Thyroid gland (tissue), 4 donors: ENCODE data around the gene REXO4. TPM values are rescaled to one million over a fixed set of nuclear protein-coding genes. Genes with fewer than 3 reads are reported as not detected.

Source experiments
- DNase-seq, 2 donors: peaks; one replicate each; pipeline ENCODE4 v3.0.0-alpha.2; 2019
- H3K27ac ChIP-seq, 3 donors: fragments of 200-600 bp; sonication (generic); 1 replicate in 2 of 3; 2 replicates in 1 of 3; pipeline ENCODE4 v1.5.1; 2016 to 2019; ENCODE audit warnings: mild to moderate bottlenecking in 1 of 3, moderate library complexity in 1 of 3
- H3K27me3 ChIP-seq: fragments of 200-600 bp; sonication (generic); one replicate; pipeline ENCODE4 v1.5.1; 2019
- H3K36me3 ChIP-seq, 2 donors: fragments of 200-600 bp; sonication (generic); one replicate each; pipeline ENCODE4 v1.5.1; 2016 to 2019
- H3K4me1 ChIP-seq, 2 donors: fragments of 200-600 bp; sonication (generic); one replicate each; pipeline ENCODE4 v1.5.1; 2017 to 2019
- H3K4me3 ChIP-seq, 3 donors: fragments of 200-600 bp; sonication (generic); replicated peaks in 1 of 3; 1 replicate in 2 of 3; 2 replicates in 1 of 3; pipeline ENCODE4 v1.5.1; 2016; ENCODE audit warnings: mild to moderate bottlenecking in 1 of 3
- H3K9me3 ChIP-seq: fragments of 200-600 bp; sonication (generic); one replicate; pipeline ENCODE4 v1.5.1; 2017
- CTCF ChIP-seq, 6 experiments: fragments of 200-600 bp in 3 of 6; fragments of 450-650 bp in 3 of 6; sonication (generic) in 3 of 6; IDR thresholded peaks; one replicate each; pipeline ENCODE4 v1.5.1; 2016 to 2019; ENCODE audit warnings: antibody characterized with exemption in 6 of 6, mild to moderate bottlenecking in 2 of 6, inconsistent platforms in 1 of 6, moderate library complexity in 1 of 6
- POLR2A ChIP-seq, 2 donors: fragments of 450-650 bp; IDR thresholded peaks; one replicate each; pipeline ENCODE4 v1.6.1; 2017; ENCODE audit warnings: antibody characterized with exemption in 2 of 2, mild to moderate bottlenecking in 2 of 2, moderate library complexity in 1 of 2
- WGBS, 2 donors: methylation state at CpG; one replicate each; pipeline ENCODE4 v1.1.5; 2017; 5-methylcytosine and 5-hydroxymethylcytosine counted together
- intact Hi-C: fragments of 100-400 bp; cut with DNase I; formaldehyde crosslinking; loops from one replicate; pipeline ENCODE4 v1.15.1; 2023
- total RNA-seq, 4 donors: library from RNA; depleted of rRNA; stranded (reverse); fragments of >200 nt; gene quantifications; one replicate each; pipeline ENCODE4 v1.2.3, GENCODE V29; 2016

The REXO4 gene
- total RNA-seq, 4 donors from 2014 or later, result 16.0 to 21.9 (median 19.0) TPM

GRCh38 chr9:133360400-133361393 lies 57.1 kb downstream of the REXO4 start:
- H3K27ac ChIP-seq, result no peak overlapping the region
- no peak overlapping the region for H3K4me3 ChIP-seq
- H3K36me3 ChIP-seq, result peaks cover 40 to 49% of the 10 kb centered on the region in 2 donors
- intact Hi-C loops, result no loop called here
- H3K4me1 ChIP-seq, result peaks cover 12 to 14% of the 10 kb centered on the region in 2 donors
- DNase-seq, result no peak
- no peaks in the 10 kb centered on the region for H3K9me3 ChIP-seq
- H3K27me3 ChIP-seq, result no peaks in the 10 kb centered on the region
- TF ChIP-seq POLR2A (IDR thresholded peaks at IDR 0.05), result no peak
- TF ChIP-seq CTCF (IDR thresholded peaks at IDR 0.05), result no peak
- 83 to 87% methylated on average over 18 to 21 of the region's 21 CpGs for WGBS, 2 donors

- Histone ChIP-seq H3K9me3 (no peaks in the 10 kb centered on the region), H3K4me3 (no peak overlapping the region), H3K36me3 (peaks cover 30 to 37% of the 10 kb centered on the region in 2 donors), H3K27me3 (no peaks in the 10 kb centered on the region), H3K27ac (no peak overlapping the region), H3K4me1 (peaks cover 17 to 22% of the 10 kb centered on the region in 2 donors)
- intact Hi-C loops, result loop anchor here (10.0 kb wide), 2 partner anchors 125 to 325 kb away; partner anchors contain the start of gene GTF3C5
- 69 to 83% methylated on average over 16 of the region's 20 CpGs for WGBS, 2 donors
- TF ChIP-seq CTCF (IDR thresholded peaks at IDR 0.05) (peak in 1 of 6 experiments; percentile 8), POLR2A (IDR thresholded peaks at IDR 0.05) (no peak)
- no peak for DNase-seq
These were observed 58.2 kb downstream of the REXO4 start for GRCh38 chr9:133359399-133360175.

- Histone ChIP-seq H3K4me1 (peaks cover 17 to 22% of the 10 kb centered on the region in 2 donors), H3K36me3 (peaks cover 19 to 20% of the 10 kb centered on the region in 2 donors), H3K27ac (no peak overlapping the region), H3K4me3 (peak overlapping the region in 1 of 3 donors; percentile 69), H3K9me3 (no peaks in the 10 kb centered on the region), H3K27me3 (no peaks in the 10 kb centered on the region)
- 85 to 87% methylated on average over 14 of the region's 14 CpGs for WGBS, 2 donors
- no peak for TF ChIP-seq CTCF (IDR thresholded peaks at IDR 0.05)
- TF ChIP-seq POLR2A (IDR thresholded peaks at IDR 0.05), result no peak
- no peak for DNase-seq
- intact Hi-C loops, result loop anchor here (10.0 kb wide), 2 partner anchors 127 to 323 kb away; partner anchors contain the start of gene GTF3C5
These were observed 60.2 kb downstream of the REXO4 start for GRCh38 chr9:133357656-133358055.

GRCh38 chr9:133356391-133357091 lies 61.3 kb downstream of the REXO4 start, which contains the start of the genes SURF1 and SURF2:
Gene SURF1, minus strand, starts transcription at chr9:133356487. Its CDS starts 34 bp downstream, at chr9:133356453.
Gene SURF2, plus strand, starts transcription at chr9:133356550. Its CDS starts 43 bp downstream, at chr9:133356593.
- TF ChIP-seq POLR2A (IDR thresholded peaks at IDR 0.05) (peak in 1 of 2 donors; percentile 63), CTCF (IDR thresholded peaks at IDR 0.05) (peak in 3 of 6 experiments; percentile 12 to 19 (median 14))
- DNase-seq, result peak; percentile 90 to 92
- Histone ChIP-seq H3K27ac (peak within 1 kb of the TSS in 2 of 3 donors; percentile 38 to 63), H3K27me3 (no peaks in the 10 kb centered on the region), H3K36me3 (peaks cover 16 to 21% of the 10 kb centered on the region in 2 donors), H3K4me3 (peak within 1 kb of the TSS; percentile 69 to 82 (median 74)), H3K4me1 (peaks cover 17 to 22% of the 10 kb centered on the region in 2 donors), H3K9me3 (no peaks in the 10 kb centered on the region)
- intact Hi-C loops, result loop anchor here (10.0 kb wide), 2 partner anchors 128 to 322 kb away; partner anchors contain the start of gene GTF3C5
- 0 to 2% methylated on average over 19 to 40 of the region's 78 CpGs for WGBS, 2 donors

Other genes with a start within 250 kb of the REXO4 start
- not detected for gene OBP2B, start 208.8 kb downstream of the REXO4 start, total RNA-seq
- 10 to 100 TPM; 15.7 to 32.6 (median 24.9) TPM for gene ABO, start 142.8 kb downstream of the REXO4 start, total RNA-seq
- 10 to 100 TPM; 18.4 to 34.9 (median 22.0) TPM for gene SURF6, start 81.8 kb downstream of the REXO4 start, total RNA-seq
- gene MED22, start 69.9 kb downstream of the REXO4 start, total RNA-seq, result 10 to 100 TPM; 41.9 to 58.2 (median 48.6) TPM
- gene RPL7A, start 69.8 kb downstream of the REXO4 start, total RNA-seq, result 1,000 to 10,000 TPM; 1,394 to 2,407 (median 1,585) TPM
- 10 to 100 TPM; 51.5 to 82.7 (median 64.7) TPM for gene SURF1, start 61.5 kb downstream of the REXO4 start, total RNA-seq
- 10 to 100 TPM; 26.2 to 42.7 (median 31.6) TPM for gene SURF2, start 61.5 kb downstream of the REXO4 start, total RNA-seq
- 100 to 1,000 TPM; 165 to 253 (median 226) TPM for gene SURF4, start 42.0 kb downstream of the REXO4 start, total RNA-seq
- 1 to 10 TPM in 2 of 4 donors, not detected in 2; 1.6 to 2.2 TPM for gene STKLD1, start 41.6 kb downstream of the REXO4 start, total RNA-seq
- 1 to 10 TPM; 1.5 to 2.8 (median 2.0) TPM for gene ADAMTS13, start 4.4 kb upstream of the REXO4 start, total RNA-seq
- gene CACFD1, start 42.0 kb upstream of the REXO4 start, total RNA-seq, result 10 to 100 TPM; 21.4 to 36.7 (median 33.5) TPM
- gene SLC2A6, start 61.1 kb upstream of the REXO4 start, total RNA-seq, result 1 to 10 TPM; 1.1 to 3.8 (median 2.5) TPM
- not detected for gene MYMK, start 106.9 kb upstream of the REXO4 start, total RNA-seq
- 1 to 10 TPM; 2.4 to 9.3 (median 8.7) TPM for gene ADAMTSL2, start 116.7 kb upstream of the REXO4 start, total RNA-seq
- gene FAM163B, start 191.4 kb upstream of the REXO4 start, total RNA-seq, result not detected
- gene DBH, start 218.4 kb upstream of the REXO4 start, total RNA-seq, result under 1 TPM in 2 of 4 donors, not detected in 2; 0.11 to 0.15 TPM